EH (cell line): Measurements from ENCODE around the gene GEN1.

ENCODE experiments used
- DNase-seq: peaks from one replicate; pipeline ENCODE4 v3.0.0-alpha.2; 2015; ENCODE audit warnings: low read depth

Gene GEN1

DNA sequence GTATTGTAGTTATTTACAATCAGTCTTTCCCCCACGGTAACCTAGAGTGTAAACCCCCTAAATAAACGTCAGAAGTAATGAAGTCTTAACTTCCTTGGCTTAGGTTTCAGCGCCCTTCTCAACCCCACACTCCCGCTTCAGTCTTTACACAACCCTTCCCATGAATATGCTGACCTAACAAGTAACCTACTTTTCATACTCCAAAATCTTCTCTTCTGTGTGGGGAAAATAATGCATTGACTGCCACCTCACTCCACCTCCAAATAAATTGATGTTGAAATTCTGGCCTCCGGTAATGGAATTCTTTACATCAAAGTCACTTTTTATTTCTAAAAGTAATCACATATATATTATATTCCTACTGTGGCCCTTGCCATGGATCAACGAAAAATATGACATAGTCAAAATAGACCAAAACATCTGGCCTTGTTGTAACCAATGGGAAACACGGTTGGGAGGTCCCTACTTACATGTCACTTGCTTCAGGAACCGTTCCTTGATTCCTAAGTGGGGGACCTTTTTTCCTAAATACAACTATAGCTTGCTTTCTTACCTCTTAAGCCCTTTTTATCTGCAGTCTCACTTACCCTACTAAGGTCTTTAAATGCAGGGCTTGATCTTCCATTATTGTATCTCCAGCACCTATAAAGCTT, 961 bp downstream of the GEN1 start:
- DNase-seq: peak; percentile 24

DNA sequence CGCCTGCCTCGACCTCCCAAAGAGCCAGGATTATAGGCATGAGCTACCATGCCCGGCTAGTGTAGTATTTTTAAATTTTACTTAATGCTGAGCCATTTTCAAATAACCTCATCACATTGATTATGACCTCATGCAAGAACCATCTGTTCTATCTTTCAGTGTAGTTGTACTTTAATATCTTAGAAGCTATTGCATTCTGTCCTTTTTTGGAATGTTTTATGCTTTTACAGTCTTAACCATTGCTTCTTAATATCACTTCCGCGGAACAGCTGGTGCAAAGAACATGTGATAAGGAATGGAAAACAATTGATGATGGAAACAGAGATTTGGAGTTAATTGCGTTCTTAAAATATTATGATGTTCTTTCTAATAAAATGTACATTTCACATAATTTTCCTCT, 2.7 kb downstream of the GEN1 start:
- DNase-seq: peak; percentile 54

GRCh38 chr2:17757321-17757720, 3.4 kb downstream of the GEN1 start:
- DNase-seq: peak; percentile 66

GRCh38 chr2:17758118-17758517, 4.2 kb downstream of the GEN1 start:
- no peak for DNase-seq

- peak; percentile 22 for DNase-seq
Observed at GRCh38 chr2:17759805-17760204, 5.9 kb downstream of the GEN1 start.

DNA sequence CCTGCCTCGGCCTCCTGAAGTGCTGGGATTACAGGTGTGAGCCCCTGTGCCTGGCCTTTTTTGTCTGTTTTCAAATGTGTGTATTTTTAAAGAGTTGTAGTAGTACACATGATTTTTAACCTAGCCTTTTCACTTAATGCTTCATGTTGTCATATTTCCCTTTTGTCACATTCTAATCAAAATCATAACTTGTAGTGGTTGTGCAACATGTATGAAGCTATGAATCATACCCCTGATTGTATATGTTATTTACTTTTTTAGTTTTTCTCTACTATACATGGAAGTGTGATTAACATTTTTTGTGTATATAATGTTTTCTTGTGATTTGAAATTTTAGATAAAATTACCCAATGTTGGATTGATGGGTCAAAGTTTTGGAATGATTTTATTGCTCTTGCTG, 8.5 kb downstream of the GEN1 start:
- no peak for DNase-seq

DNA sequence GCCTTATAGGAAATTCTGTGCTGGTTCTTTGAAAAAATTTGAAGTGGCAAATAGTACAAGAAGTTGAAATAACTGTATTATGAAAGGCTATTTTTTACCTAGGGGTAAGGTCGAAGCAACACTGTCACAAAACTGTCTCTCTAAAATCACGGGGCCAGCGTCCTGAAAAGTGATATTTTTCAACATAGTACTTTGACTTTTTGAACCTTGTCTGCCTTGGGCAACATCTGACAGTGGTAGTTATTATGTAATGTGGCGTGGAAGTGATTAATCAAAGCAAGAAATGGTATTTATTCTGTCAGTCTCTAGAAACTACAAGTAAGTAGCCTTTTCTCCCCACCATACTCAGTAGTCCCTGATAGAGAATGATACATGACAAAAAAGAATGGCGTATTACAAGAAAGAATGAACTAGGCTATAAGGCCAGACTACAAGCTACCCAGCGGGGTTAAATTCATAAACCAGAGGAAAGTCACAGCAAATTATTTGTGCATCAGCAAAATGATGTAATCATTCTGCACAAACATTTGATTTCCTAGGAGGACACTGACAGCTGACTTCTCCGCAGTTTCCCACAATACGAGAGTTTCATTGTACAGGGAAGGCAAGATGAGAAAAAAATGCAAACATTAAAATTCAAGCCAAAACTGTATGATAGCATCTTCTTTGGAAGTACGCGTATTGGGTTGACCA, 9.8 kb downstream of the GEN1 start:
- DNase-seq: no peak

DNA sequence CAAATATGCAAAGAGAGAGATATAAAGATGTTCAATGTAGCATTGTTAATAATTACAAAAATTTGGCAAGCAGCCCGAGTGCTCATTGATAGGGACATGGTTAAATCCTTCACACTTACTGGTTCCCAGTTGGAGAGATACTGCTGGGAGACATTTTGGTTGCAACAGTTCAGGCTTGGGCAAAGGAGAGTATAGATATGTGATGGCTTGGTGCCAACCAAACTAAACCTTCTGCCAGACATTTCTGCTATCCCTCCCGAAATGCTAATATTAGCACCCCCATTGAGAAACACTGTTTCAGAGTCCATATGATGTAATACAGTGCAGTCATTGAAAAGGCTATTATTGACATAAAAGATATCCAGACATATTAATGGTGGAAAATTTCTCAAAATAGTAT, 11.5 kb downstream of the GEN1 start:
- DNase-seq: no peak

- no peak for DNase-seq
Observed at GRCh38 chr2:17768894-17769293, 15.0 kb downstream of the GEN1 start.

- no peak for DNase-seq
Observed at GRCh38 chr2:17771956-17772355, 18.0 kb downstream of the GEN1 start.

- no peak for DNase-seq
Observed at GRCh38 chr2:17772532-17772931, 18.6 kb downstream of the GEN1 start.

- no peak for DNase-seq
Observed at GRCh38 chr2:17780546-17780945, 26.6 kb downstream of the GEN1 start.

GRCh38 chr2:17781482-17781881, 27.5 kb downstream of the GEN1 start:
- DNase-seq: no peak

DNA sequence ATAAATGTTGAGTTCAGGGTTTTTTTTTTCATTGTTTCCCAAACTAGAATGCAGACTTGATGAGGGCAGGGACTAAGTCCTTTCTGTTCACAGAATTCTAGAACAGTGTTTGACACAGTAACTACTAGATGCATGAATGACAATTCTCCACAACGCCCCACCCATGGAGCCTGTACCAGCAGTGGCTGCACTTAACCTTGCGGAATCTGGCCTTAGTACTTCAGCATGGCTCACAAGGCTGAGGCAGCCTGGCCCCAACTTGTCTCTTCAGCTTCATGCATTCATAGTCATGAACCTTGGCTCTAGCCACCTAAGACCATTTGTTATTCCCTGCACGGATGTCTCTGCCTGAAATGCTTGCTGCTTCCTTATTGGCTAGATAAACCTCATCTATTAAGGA, 32.8 kb downstream of the GEN1 start:
- DNase-seq: no peak

- no peak for DNase-seq
Observed at GRCh38 chr2:17788773-17789172, 34.8 kb downstream of the GEN1 start.

GRCh38 chr2:17790536-17790935, 36.6 kb downstream of the GEN1 start:
- no peak for DNase-seq

- DNase-seq: peak; percentile 84
Observed at GRCh38 chr2:17791121-17791816, 37.3 kb downstream of the GEN1 start.

DNA sequence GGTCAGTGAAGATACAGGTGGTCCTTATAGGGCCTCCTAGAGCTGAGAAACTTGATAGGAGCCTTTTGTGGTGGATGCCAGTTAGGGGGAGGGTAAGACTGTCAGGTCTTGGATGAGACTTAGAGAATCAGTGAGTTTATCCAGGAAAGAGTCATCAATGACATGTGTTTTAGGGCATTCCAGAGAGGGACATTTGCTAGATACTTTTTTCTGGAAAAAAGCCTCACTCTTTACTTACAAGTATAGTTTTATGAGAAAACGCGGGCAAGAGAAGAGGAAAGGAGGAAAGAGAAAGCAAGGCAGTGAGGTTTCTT, 37.8 kb downstream of the GEN1 start:
- no peak for DNase-seq

DNA sequence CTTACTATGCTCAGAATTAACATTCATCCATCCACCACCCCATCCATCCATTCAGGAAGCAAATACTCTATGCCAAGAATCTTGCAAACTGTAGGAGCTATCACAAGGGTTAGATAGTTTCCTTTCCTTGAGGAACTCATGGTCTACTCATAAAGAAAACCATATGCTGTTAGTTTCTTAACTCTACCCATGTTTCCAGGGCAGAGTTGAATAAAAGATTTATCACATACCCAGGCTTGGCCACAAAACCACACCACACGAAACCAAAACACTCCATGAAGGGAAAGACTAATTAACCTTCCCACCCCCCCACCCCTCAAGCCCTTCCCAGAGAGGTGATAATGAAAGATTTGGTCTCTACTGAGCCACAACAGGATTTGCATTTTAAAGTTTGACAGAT, 38.6 kb downstream of the GEN1 start:
- DNase-seq: no peak

GRCh38 chr2:17793296-17793695, 39.4 kb downstream of the GEN1 start:
- DNase-seq: no peak

DNA sequence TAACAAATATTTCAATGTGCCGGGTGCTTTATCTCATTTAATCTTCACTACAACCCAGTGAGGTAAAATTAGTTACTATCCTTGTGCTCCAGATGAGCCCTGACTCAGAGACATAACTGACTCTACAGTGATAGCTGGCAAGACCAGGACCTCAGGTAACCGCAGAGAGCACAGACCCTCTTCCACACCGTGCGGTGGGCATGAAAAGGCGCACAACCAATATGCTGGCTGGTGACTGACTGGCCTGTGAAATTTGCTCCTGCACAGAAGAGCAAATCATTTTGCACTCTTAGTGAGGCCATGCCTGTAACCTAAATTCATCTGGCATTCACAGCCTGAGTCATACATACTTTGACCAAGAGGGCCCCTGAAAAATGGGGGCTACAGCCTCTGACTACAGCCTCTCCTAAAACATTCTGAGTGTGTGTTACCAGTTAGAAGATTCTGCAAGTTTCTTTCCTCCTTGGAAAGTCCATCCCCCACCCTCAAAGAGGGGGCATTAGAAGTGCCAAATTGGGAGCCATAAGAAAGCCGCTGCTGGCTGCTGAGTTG, 39.9 kb downstream of the GEN1 start:
- DNase-seq: peak; percentile 16

GRCh38 chr2:17795309-17795708, 41.4 kb downstream of the GEN1 start:
- no peak for DNase-seq

DNA sequence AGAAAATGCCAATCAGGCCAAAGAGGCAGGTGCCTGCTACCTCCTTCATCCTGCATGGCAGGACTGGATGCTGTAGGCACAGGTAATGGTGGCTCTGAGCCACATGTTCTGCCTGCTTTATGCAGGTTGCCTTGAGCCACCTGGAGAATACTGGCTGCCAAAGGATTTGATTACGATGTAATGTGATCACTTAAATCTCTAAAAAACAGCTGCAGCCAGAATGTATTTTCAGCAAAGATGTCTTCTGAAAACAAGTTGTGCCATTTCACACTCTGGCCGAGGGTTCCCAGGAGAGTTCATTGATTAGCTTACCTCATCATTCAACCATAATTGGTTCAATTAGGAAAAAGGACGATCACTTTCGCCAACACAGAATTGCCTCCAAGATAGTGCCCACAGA, 44.4 kb downstream of the GEN1 start:
- DNase-seq: no peak
